ENCODE results near the gene IFNG.
A peak's percentile ranks its signal among the peaks of the same experiment; 100 is the strongest.

The IFNG gene

DNA sequence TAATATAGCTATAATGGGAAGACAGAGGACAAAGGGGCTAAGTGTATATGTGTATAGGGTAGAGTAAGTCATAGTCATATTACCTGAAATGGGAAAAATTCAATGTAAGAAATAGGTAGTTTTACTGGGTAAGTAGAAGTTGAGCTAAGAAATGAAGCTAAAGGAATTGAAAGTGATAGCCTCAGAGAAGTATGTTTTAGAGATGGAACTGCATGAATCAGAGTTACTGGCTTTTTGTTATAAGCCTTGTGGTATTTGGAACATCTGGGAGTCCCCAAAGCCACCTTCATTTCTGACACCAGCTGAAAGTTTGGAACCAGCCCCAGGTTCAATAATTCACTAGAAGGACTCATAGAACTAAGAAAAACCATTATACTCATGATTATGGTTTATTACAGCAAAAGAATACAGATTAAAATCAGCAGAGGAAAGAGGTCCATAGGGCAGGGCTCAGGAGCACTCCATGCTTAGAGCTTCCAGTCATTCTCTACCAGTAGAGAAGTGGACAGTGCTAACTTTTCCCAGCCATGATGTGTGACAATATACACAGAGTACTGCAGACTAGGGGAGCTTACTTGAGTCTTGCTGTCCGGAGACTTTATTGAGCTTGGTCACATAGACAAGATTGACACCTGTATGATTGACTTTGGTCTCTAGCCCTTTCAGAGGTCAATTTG lies 9.8 kb upstream of the IFNG start:
- TF ChIP-seq, protein P1, sequence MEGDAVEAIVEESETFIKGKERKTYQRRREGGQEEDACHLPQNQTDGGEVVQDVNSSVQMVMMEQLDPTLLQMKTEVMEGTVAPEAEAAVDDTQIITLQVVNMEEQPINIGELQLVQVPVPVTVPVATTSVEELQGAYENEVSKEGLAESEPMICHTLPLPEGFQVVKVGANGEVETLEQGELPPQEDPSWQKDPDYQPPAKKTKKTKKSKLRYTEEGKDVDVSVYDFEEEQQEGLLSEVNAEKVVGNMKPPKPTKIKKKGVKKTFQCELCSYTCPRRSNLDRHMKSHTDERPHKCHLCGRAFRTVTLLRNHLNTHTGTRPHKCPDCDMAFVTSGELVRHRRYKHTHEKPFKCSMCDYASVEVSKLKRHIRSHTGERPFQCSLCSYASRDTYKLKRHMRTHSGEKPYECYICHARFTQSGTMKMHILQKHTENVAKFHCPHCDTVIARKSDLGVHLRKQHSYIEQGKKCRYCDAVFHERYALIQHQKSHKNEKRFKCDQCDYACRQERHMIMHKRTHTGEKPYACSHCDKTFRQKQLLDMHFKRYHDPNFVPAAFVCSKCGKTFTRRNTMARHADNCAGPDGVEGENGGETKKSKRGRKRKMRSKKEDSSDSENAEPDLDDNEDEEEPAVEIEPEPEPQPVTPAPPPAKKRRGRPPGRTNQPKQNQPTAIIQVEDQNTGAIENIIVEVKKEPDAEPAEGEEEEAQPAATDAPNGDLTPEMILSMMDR (IDR thresholded peaks at IDR 0.05; ENCODE audit: extremely low read depth, insufficient read depth, missing control alignments), result no peak
- DNase-seq (ENCODE audit: low spot score), result no peak
- in situ Hi-C loops (cut with MboI; ENCODE audit: low pct_unique_long_range_greater_than_20kb, low sequenced_read_pairs, unreplicated experiment), result no loop called here

DNA sequence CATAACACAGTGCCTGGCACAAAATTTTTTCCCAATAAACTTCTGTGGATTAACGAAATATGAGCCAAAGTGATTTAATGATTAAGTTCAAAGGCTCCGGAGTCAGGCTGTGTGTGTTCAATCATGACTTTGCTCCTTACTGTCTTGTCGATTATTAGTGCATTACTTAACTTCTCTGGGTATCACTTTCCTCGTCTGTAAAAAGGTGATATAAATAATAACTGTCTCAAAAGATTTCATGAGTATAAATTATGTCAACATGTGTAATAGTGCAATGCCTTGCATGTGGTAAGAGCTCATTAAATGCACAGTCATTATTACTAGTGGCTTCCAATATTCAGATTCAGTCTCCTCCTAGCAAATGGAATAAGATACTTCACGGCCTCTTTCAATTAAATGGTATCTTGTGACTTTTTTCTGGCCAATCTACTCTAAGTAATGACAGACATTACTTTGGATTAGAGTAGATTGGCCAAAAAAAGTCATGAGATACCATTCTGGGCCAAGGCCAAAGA lies 6.8 kb upstream of the IFNG start:
- in situ Hi-C loops (cut with MboI; ENCODE audit: low pct_unique_long_range_greater_than_20kb, low sequenced_read_pairs, unreplicated experiment), result no loop called here
- TF ChIP-seq, protein P1 (IDR thresholded peaks at IDR 0.05; ENCODE audit: extremely low read depth, insufficient read depth, missing control alignments), result no peak
- no peak for DNase-seq (ENCODE audit: low spot score)

DNA sequence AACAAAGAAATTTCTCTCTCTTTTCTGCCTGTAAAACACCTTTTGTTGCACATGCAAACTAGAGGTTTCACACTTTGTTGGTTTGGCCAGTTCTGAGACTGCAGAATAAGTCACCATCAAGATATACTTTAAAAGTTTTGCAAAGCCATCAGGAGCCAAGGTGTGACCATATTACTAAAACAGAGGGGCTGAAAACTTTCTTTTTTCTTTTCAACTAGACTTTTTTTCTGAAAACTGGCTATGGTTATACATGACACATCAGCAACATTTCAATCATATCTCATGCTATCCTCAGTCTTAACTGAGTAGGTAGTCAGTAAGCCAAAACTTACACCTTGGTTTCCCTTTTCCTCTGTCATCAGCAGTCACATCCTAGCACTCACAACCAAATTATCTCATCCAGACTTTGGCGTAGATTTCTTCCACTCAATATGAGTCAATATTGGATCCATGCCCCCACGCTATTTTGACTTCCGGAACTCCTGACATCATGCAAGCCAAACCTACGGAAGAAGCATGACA lies 4.1 kb upstream of the IFNG start:
- DNase-seq (ENCODE audit: low spot score), result peak; percentile 22
- in situ Hi-C loops (cut with MboI; ENCODE audit: low pct_unique_long_range_greater_than_20kb, low sequenced_read_pairs, unreplicated experiment), result no loop called here
- TF ChIP-seq, protein P1 (IDR thresholded peaks at IDR 0.05; ENCODE audit: extremely low read depth, insufficient read depth, missing control alignments), result no peak

DNA sequence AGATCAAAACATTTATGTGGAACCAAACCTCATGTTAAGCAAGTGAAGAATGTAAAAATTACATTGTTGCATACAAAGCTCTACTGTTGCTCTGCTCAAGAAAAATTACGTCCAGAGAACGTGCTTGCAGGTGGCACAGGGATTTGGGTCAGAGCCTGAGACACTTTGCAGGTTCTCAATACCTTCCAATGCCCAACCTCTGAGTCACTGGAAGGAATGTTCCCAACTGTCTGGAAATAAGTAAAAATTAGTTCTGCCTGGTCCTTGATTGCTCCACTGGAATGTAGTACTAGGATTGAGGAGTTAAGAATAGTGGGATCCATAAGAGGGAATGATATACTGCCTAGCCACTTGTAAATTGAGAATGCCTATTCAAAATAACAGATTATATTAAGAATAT lies 2.8 kb upstream of the IFNG start:
- in situ Hi-C loops (cut with MboI; ENCODE audit: low pct_unique_long_range_greater_than_20kb, low sequenced_read_pairs, unreplicated experiment), result no loop called here
- DNase-seq (ENCODE audit: low spot score), result no peak
- TF ChIP-seq, protein P1 (IDR thresholded peaks at IDR 0.05; ENCODE audit: extremely low read depth, insufficient read depth, missing control alignments), result no peak

DNA sequence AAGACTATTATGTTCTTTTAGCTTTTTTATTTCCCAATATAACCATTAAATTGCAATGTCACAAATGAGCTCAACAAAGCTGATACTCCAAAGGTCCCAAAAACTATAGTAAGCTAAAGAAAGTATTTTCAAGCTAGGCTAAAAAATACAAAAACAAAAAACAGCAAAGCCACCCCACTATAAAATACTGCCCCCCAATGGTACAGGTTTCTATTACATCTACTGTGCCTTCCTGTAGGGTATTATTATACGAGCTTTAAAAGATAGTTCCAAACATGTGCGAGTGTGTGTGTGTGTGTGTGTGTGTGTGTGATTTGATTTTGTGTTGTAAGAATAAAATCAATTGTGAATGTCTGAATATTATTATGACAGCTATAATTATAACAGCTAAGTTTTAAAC lies 1.1 kb downstream of the IFNG start:
- TF ChIP-seq, protein P1 (IDR thresholded peaks at IDR 0.05; ENCODE audit: extremely low read depth, insufficient read depth, missing control alignments), result peak; percentile 38
- in situ Hi-C loops (cut with MboI; ENCODE audit: low pct_unique_long_range_greater_than_20kb, low sequenced_read_pairs, unreplicated experiment), result no loop called here
- peak; percentile 21 for DNase-seq (ENCODE audit: low spot score)

DNA sequence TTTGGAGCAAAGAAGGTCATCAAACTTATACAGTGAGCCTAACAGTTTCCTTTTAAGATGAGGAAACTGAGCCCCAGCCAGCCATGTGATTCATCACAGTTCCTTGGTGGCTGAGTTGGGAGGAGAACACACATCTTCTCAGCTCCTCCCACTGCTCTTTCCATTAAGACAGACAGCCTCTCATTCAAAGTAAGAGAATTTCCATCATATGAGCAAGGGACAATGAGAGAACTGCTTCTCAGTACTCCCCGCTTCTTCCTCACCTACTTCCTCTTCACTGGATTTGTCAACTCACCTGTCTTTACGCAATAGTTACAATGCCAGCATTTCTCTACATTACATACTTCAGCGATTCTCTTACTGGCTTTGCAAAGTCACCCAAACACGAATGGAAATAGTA lies 2.2 kb downstream of the IFNG start:
- in situ Hi-C loops (cut with MboI; ENCODE audit: low pct_unique_long_range_greater_than_20kb, low sequenced_read_pairs, unreplicated experiment), result no loop called here
- no peak for DNase-seq (ENCODE audit: low spot score)
- TF ChIP-seq, protein P1 (IDR thresholded peaks at IDR 0.05; ENCODE audit: extremely low read depth, insufficient read depth, missing control alignments), result no peak

Measured in GM13977 (cell line).